ENCODE data around the gene ASCL2.
"Not testable (repeated sequence)": the region's sequence is repeated elsewhere in the genome, so short reads cannot be mapped to it uniquely, and the experiment has no call there.

Gene ASCL2

DNA sequence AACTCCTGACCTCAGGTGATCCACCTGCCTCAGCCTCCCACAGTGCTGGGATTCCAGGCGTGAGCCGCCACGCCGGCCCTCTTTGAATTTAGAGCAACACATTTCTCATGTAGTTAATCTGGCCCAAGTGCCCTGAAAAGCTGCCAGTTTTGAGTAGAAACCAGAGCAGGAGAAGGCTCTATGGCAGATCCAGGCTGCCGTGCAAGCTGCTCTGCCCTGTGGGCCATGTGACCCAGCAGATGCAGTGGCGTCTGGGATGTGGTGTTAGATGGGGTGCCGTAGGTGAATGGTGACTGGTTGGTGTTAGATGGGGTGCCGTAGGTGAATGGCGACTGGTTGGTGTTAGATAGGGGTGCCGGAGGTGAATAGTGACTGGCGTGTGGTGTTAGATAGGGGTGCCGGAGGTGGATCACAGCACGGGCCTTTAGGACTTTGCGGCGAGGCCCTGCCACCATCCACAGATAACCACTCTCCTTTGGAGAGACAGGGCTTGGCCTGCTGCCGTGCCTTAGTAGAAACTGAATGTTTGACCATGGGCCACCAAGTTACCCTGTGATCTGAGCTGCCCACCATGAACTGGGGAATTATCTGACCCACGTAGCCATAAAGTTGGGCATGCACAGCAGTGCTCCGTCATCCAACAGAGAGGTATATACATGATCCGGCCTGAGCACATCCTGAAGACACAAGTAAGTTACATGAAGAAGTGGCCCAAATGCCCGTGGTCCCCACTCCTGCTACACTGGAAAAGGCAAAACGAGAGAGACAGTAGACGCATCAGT lies 32.7 kb downstream of the ASCL2 start:
- Histone ChIP-seq H3K4me3 (ENCODE audit: low read depth, low read length) (no peak overlapping the region), H3K27me3 (ENCODE audit: insufficient read depth, low read depth, severe bottlenecking) (peaks cover 11% of the 10 kb centered on the region), H3K36me3 (no peaks in the 10 kb centered on the region), H3K9me3 (ENCODE audit: severe bottlenecking) (peaks cover 11% of the 10 kb centered on the region), H3K27ac (no peak overlapping the region)
- no peak for DNase-seq
- TF ChIP-seq, protein P1, sequence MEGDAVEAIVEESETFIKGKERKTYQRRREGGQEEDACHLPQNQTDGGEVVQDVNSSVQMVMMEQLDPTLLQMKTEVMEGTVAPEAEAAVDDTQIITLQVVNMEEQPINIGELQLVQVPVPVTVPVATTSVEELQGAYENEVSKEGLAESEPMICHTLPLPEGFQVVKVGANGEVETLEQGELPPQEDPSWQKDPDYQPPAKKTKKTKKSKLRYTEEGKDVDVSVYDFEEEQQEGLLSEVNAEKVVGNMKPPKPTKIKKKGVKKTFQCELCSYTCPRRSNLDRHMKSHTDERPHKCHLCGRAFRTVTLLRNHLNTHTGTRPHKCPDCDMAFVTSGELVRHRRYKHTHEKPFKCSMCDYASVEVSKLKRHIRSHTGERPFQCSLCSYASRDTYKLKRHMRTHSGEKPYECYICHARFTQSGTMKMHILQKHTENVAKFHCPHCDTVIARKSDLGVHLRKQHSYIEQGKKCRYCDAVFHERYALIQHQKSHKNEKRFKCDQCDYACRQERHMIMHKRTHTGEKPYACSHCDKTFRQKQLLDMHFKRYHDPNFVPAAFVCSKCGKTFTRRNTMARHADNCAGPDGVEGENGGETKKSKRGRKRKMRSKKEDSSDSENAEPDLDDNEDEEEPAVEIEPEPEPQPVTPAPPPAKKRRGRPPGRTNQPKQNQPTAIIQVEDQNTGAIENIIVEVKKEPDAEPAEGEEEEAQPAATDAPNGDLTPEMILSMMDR (IDR thresholded peaks at IDR 0.05; ENCODE audit: low read depth, low read length): no peak

DNA sequence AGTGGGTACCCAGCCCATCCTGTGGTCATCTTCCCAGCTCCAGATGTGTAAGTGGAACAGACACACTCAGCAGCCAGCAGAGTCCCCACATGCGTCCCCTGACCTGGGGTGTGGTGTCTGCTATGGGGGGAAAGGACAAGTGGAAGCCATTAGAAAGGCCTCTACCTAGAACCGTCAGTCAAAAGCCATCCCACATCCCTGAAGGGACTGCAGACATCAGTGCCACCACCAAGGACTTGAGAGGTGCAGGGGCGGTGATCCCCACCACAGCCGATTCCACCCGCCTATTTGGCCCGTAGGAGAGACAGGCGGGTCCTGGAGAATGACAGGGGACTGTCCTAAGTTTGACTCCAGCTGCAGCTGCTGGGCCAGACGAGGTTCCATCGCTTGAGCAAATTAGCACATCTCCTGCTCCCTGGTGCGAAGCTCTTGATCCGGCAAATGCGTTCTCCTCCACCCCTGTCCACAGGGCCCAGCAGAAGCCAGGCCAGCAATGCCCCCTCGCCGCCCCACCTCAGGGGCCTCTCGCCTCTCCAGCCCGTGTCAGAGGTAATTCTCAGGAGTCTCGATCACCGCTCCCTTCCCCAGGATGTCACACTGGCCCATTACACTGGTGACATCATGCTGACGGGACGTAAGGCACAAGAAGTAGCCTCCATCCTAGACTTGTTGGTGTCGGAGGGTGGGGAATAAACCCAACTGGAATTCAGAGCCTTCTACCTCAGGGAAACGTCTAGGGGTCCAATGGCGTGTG lies 33.8 kb downstream of the ASCL2 start:
- not testable (repeated sequence) for DNase-seq; H3K4me3 ChIP-seq (ENCODE audit: low read depth, low read length); H3K27ac ChIP-seq; H3K36me3 ChIP-seq; H3K9me3 ChIP-seq (ENCODE audit: severe bottlenecking)
- H3K27me3 ChIP-seq (ENCODE audit: insufficient read depth, low read depth, severe bottlenecking): peaks cover 11% of the 10 kb centered on the region

DNA sequence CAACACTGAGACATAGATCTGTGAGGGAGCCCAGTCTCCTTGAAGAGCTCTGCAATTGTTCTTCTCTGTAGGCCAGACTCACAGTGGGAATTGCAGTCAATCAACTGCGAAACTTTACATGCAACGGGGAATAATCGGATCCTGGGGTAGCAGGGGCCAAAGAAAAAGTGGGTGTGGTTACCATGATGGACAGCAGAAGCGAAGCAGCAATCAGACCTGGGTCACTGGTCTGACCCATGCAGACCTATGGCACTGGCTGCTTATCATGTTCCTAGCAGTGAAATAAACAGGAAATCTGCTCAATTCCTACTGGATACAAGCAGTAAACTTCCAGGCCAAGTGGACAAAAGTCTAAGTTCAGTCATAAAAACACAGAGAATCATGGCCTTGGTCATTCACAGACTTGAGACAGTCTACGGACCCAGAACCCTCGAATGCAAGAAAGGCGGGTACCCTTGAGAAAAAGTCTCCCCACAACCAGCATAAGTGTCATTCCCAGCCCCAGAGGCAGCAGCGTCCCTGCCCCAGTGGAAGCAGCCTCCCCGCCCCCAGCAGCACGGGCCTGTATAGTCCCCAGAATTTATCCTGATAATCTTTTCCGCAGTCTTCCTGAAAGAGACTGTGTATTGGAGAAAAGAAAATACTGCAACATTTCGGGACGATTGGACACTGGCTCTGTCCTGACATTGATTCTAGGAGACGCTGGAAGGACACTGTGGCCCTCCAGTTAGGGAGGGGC lies 34.6 kb downstream of the ASCL2 start:
- H3K9me3 ChIP-seq (ENCODE audit: severe bottlenecking): peaks cover 6% of the 10 kb centered on the region
- H3K27ac ChIP-seq: no peak overlapping the region
- H3K36me3 ChIP-seq: no peaks in the 10 kb centered on the region
- H3K27me3 ChIP-seq (ENCODE audit: insufficient read depth, low read depth, severe bottlenecking): peaks cover 12% of the 10 kb centered on the region
- DNase-seq: no peak
- H3K4me3 ChIP-seq (ENCODE audit: low read depth, low read length): no peak overlapping the region
- TF ChIP-seq, protein P1 (IDR thresholded peaks at IDR 0.05; ENCODE audit: low read depth, low read length): no peak

DNA sequence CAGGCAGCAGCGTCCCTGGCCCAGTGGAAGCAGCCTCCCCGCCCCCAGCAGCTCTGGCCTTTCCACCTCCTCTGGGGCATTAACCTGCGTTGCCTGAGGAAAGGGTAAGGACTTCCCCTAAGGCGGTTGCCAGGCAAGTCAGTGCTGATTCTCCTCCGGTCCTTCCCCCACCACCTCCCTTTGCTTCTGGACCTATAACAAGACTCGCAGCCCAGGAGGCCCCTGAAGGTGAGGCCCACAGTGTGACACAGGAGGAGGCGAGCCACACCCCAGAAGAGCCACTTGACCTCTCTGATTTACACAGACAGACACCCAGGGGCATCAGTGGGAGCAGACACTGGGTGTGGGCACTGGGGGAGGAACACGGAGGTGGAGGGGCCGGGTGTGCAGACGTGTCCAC lies 35.4 kb downstream of the ASCL2 start:
- Histone ChIP-seq H3K4me3 (ENCODE audit: low read depth, low read length) (no peak overlapping the region), H3K9me3 (ENCODE audit: severe bottlenecking) (peaks cover 8% of the 10 kb centered on the region), H3K27ac (no peak overlapping the region), H3K36me3 (no peaks in the 10 kb centered on the region), H3K27me3 (ENCODE audit: insufficient read depth, low read depth, severe bottlenecking) (peaks cover 15% of the 10 kb centered on the region)
- no peak for DNase-seq
- TF ChIP-seq, protein P1 (IDR thresholded peaks at IDR 0.05; ENCODE audit: low read depth, low read length): no peak

DNA sequence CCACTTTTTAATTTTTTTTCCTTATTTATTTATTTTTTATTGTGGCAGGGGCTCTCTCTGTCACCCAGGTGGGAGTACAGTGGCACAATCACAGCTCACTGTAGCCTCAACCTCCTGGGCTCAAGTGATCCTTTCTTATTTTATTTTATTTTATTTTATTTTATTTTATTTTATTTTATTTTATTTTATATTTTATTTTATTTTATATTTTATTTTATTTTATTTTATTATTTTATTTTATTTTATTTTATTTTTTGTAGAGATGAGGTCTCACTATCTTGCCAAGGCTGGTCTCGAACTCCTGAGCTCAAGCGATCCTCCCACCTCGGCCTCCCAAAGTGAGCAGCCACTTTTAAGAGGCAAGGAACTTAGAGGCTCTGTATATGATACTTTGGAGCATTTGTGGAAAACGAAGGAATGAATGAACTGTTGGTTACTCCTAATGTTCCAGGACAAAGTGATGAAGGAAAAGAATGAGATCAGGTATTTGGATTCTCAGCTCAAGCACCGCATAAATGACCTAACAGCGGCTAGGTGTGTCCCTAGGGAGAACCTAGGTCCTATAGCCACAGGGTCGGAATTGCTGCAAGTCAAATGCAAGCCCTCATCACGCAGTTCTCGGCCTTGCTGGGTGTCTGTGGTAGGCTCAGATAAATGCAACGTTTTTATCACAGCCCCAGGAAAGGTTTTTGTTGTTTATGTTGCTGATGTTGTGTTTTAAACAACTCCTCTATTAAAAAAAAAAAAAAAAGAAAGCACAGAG lies 36.5 kb downstream of the ASCL2 start:
- TF ChIP-seq, protein P1 (IDR thresholded peaks at IDR 0.05; ENCODE audit: low read depth, low read length): no peak
- H3K27ac ChIP-seq: no peak overlapping the region
- no peak overlapping the region for H3K4me3 ChIP-seq (ENCODE audit: low read depth, low read length)
- no peaks in the 10 kb centered on the region for H3K36me3 ChIP-seq
- H3K9me3 ChIP-seq (ENCODE audit: severe bottlenecking): peaks cover 9% of the 10 kb centered on the region
- no peak for DNase-seq
- peaks cover 18% of the 10 kb centered on the region for H3K27me3 ChIP-seq (ENCODE audit: insufficient read depth, low read depth, severe bottlenecking)
